GM12864 (cell line): Measurements from ENCODE around the gene ABCB4.

Source experiments
- DNase-seq: peaks from one replicate; pipeline ENCODE4 v3.0.0-alpha.2; 2011; ENCODE audit warnings: low read depth
- H3K4me3 ChIP-seq: 2 replicates; pipeline ENCODE4 v1.5.1; 2011; ENCODE audit warnings: mild to moderate bottlenecking, low read depth, low read length, control low read depth
- TF ChIP-seq, protein P1 (sequence below): IDR thresholded peaks from 2 replicates; pipeline ENCODE4 v1.5.1; 2011; ENCODE audit warnings: low read depth, mild to moderate bottlenecking, moderate library complexity, low read length, control low read depth, inconsistent platforms; ENCODE audit errors: missing control alignments

Gene ABCB4

DNA sequence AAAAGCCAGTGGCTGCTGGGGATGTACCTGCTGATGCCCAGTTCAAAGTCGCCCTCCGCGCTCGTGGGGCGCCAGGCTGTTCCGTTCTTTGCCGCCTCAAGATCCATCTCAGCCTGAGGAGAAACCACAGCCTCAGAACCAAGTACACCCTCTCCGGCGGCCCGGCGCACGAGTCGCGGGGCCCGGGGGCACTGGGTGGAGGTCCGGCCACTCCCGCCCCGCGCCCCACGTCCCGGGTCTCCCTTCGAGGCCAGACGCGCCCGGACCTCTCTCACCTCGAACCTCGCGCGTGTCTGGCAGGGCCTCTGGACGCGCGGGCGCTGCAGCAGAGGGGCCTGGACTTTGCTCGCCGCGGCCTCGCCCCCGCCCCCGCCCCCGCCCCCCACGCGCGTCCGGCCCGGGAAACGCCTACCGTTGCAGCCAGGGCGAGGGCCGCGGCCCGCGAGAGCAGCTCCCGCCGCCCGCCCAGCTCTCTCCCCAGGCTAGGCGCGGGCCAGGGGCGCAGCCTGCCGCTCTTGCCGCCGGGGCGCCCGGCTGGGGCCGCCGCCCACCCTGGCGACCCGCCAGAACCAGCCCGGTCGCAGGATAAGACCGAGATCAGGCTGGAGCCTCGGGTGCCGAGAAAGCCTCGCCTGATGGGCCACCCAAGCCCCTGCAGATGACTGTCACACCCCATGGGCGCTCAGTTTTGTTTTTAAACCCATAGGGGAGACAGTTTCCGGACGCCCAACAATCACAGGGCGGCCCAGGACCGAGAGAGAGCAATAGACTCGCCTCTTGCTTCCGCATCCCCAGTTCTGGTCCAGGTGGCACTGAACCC, at the start of gene ABCB4:
ABCB4 (minus strand) TSS at position 322 of the 820 bp plus-strand sequence; CDS start at position 107, 215 bp downstream.
- peak within 1 kb of the TSS; percentile 57 for H3K4me3 ChIP-seq
- DNase-seq, result no peak
- TF ChIP-seq, protein P1, sequence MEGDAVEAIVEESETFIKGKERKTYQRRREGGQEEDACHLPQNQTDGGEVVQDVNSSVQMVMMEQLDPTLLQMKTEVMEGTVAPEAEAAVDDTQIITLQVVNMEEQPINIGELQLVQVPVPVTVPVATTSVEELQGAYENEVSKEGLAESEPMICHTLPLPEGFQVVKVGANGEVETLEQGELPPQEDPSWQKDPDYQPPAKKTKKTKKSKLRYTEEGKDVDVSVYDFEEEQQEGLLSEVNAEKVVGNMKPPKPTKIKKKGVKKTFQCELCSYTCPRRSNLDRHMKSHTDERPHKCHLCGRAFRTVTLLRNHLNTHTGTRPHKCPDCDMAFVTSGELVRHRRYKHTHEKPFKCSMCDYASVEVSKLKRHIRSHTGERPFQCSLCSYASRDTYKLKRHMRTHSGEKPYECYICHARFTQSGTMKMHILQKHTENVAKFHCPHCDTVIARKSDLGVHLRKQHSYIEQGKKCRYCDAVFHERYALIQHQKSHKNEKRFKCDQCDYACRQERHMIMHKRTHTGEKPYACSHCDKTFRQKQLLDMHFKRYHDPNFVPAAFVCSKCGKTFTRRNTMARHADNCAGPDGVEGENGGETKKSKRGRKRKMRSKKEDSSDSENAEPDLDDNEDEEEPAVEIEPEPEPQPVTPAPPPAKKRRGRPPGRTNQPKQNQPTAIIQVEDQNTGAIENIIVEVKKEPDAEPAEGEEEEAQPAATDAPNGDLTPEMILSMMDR, result no peak

DNA sequence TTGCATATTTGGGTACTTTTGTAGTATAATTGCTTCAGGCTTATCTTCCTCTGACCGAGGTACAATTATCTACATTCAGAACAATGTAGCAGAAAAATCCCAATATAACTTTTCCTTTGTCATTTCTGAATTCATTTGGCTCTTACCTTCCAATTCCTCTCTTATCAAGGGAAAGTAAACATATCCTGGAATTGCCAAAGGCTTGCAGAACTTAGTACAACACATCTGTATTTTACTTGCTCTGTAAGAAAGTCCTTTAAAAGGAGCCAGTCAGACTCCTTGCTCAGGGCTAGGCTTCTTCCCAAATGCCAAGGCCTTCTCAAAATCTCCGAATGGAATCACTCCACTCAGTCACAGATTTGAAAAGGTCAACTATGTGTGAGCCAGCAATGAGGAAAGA, 43.3 kb upstream of the ABCB4 start:
- DNase-seq, result no peak
- TF ChIP-seq, protein P1, result no peak
- no peak overlapping the region for H3K4me3 ChIP-seq

DNA sequence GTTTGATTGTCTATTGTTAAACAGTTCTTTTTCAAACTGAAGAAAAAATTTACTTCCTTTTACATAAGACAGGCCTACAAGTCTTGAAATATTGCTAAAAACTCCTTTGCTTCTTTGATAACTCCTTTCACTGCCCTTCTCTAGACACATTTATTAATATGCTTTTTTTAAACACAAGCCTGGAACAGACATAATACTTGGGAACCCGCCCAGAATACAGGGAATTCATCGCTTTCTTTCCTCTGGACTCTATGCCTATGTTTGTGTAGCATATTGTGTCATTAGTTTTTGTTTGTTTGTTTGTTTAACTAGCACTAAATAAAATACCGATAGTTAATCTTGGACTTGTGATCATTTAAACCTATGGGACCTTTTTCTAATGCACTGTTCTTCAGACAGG, 42.4 kb upstream of the ABCB4 start:
- H3K4me3 ChIP-seq, result no peak overlapping the region
- TF ChIP-seq, protein P1, result no peak
- DNase-seq, result no peak

DNA sequence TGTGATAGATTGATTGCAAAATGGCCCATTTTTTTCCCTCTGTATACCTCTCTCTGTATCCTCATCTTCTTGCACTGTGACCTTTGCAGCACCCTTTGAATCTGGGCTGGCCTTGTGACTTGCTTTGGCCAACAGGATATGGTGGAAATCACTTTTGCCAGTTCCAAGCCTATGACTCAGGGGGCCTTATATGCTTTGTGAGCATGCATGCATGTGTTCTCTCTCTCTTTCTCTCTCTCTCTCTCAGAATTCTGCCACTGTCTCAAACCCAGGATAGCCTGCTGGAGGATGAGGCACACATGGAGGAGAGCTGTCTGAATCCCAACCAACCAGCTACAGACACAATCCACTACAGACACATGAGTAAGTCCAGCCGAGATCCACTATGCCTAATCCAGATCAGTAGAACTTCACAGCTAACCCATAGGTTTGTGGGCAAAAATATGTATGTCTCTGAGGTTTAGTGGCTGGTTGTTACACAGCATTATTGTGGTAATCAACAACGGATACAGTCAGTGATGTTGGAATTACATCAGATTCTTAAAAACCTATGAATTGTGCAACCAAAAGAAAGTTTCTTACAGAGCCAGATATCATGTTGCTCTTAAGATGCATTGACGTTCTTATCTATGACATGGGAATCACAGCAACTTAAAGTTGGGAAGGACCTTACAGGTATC, 41.8 kb upstream of the ABCB4 start:
- H3K4me3 ChIP-seq, result no peak overlapping the region
- no peak for DNase-seq
- TF ChIP-seq, protein P1, result no peak

DNA sequence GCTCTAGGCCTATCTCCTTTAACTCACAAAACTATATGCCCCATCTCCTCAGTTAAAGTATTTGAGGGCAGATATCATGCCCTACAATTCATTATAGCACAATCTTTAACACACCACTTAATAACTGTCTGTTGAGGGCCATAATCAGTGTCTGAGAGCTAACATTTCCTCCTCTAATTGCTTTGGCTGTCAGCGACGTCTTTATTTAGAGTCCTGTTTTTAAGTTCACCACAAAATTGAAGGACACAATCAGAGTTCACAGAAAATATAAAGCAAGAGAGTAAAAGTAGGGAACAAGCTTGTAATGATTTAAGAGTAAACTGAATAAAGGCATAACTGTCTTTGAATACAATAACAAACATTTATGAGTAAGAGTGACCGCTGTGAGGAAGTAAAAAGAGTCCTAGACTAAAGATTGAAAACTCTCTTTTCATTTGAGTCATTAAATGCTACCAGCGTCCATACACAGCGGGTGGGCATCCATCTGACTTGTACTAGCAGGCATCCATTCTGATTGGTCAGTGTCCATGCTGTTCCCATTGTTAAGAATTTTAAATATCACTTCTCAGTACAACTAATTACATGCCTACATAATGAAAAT, 38.4 kb upstream of the ABCB4 start:
- TF ChIP-seq, protein P1, result no peak
- DNase-seq, result no peak
- H3K4me3 ChIP-seq, result no peak overlapping the region

DNA sequence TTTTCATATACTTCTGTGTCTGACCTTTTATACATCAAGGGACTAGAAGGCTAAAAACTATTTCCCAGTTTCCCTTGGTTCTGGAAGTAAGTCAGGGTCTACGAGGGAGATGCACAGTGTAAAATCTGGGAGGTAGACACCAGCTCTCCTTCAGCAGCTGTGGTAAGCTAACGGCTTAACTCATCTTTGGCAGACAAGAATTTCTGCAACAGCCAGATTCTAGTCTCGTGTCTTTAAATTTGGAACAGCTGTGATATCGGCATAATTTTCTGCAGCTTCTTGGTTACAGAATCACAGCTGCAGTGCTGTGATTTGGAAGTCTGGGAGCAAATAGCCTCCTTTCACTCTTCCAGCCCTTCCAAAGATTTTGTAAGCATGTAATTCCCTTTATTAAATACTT, 37.4 kb upstream of the ABCB4 start:
- H3K4me3 ChIP-seq, result no peak overlapping the region
- DNase-seq, result no peak
- TF ChIP-seq, protein P1, result no peak
